HepG2 (cell line): ENCODE measurements around the gene PSMA7. TPM values are rescaled to one million over a fixed set of nuclear protein-coding genes. Genes with fewer than 3 reads are reported as not detected.

ENCODE experiments used
- BORCS8-MEF2B ChIP-seq: sonication (generic); formaldehyde crosslinking; IDR thresholded peaks from 2 replicates; pipeline ENCODE4 v1.8.0; 2022; ENCODE audit warnings: mild to moderate bottlenecking, missing genetic modification reagents
- DMAP1 ChIP-seq: IDR thresholded peaks from 2 replicates; pipeline ENCODE4 v1.6.1; 2016
- DPF2 ChIP-seq: sonication (generic); formaldehyde crosslinking; IDR thresholded peaks from 2 replicates; pipeline ENCODE4 v1.4.0; 2020; ENCODE audit warnings: mild to moderate bottlenecking, low read depth, missing genetic modification reagents, borderline replicate concordance
- FOXK2 ChIP-seq: fragments of 450-650 bp; IDR thresholded peaks from 2 replicates; pipeline ENCODE4 v1.6.1; 2016
- HMGA1 ChIP-seq: sonication (generic); formaldehyde crosslinking; conservative IDR thresholded peaks from 2 replicates; pipeline ENCODE4 v1.4.0; 2020; ENCODE audit warnings: missing genetic modification reagents
- HNF4G ChIP-seq, 2 experiments: sonication (generic) in 1 of 2; formaldehyde crosslinking in 1 of 2; IDR thresholded peaks; 2 replicates each; pipeline versions ENCODE4 v1.4.0 to v1.6.1; 2011 to 2020; ENCODE audit warnings: borderline replicate concordance in 2 of 2, low read depth in 2 of 2, mild to moderate bottlenecking in 2 of 2, low read length in 1 of 2, missing genetic modification reagents in 1 of 2, moderate library complexity in 1 of 2
- KLF15 ChIP-seq: sonication (generic); formaldehyde crosslinking; IDR thresholded peaks from 2 replicates; pipeline ENCODE4 v1.8.1; 2023; ENCODE audit warnings: borderline replicate concordance, mild to moderate bottlenecking, inconsistent platforms, missing genetic modification reagents, mixed read lengths
- MAFK ChIP-seq, 2 experiments: IDR thresholded peaks in 1 of 2; conservative IDR thresholded peaks in 1 of 2; 2 replicates each; pipeline ENCODE4 v1.6.1; 2011; ENCODE audit warnings: improper control_type of control experiment in 2 of 2, low read length in 2 of 2
- MLLT10 ChIP-seq: sonication (generic); formaldehyde crosslinking; IDR thresholded peaks from 2 replicates; pipeline ENCODE4 v1.4.0; 2020; ENCODE audit warnings: missing genetic modification reagents
- NAIF1 ChIP-seq: sonication (generic); formaldehyde crosslinking; IDR thresholded peaks from 2 replicates; pipeline ENCODE4 v1.5.0; 2020; ENCODE audit warnings: mild to moderate bottlenecking, missing genetic modification reagents, borderline replicate concordance
- PAX8 ChIP-seq: sonication (generic); formaldehyde crosslinking; IDR thresholded peaks from 2 replicates; pipeline ENCODE4 v1.8.0; 2022; ENCODE audit warnings: mild to moderate bottlenecking, missing genetic modification reagents, borderline replicate concordance
- REPIN1 ChIP-seq: sonication (generic); formaldehyde crosslinking; IDR thresholded peaks from 2 replicates; pipeline ENCODE4 v1.8.0; 2022; ENCODE audit warnings: missing genetic modification reagents, low read depth, mild to moderate bottlenecking, borderline replicate concordance
- SYNCRIP ChIP-seq: fragments of 200-400 bp; formaldehyde crosslinking; IDR thresholded peaks from 2 replicates; pipeline ENCODE4 v1.6.1; 2018; ENCODE audit warnings: mild to moderate bottlenecking, low read depth, low read length; ENCODE audit not compliant: insufficient read depth
- ZEB1 ChIP-seq: IDR thresholded peaks from 2 replicates; pipeline ENCODE4 v1.6.1; 2012; ENCODE audit warnings: mild to moderate bottlenecking, low read depth, inconsistent platforms; ENCODE audit not compliant: insufficient replicate concordance
- ZMYM4 ChIP-seq: sonication (generic); formaldehyde crosslinking; IDR thresholded peaks from 2 replicates; pipeline ENCODE4 v1.8.1; 2023; ENCODE audit warnings: mild to moderate bottlenecking, missing genetic modification reagents
- ZNF230 ChIP-seq: sonication (generic); formaldehyde crosslinking; IDR thresholded peaks from 2 replicates; pipeline ENCODE4 v1.4.0; 2020; ENCODE audit warnings: mild to moderate bottlenecking, missing genetic modification reagents
- ZNF264 ChIP-seq: sonication (generic); formaldehyde crosslinking; IDR thresholded peaks from 2 replicates; pipeline ENCODE4 v1.4.0; 2020; ENCODE audit warnings: missing genetic modification reagents
- ZNF460 ChIP-seq: sonication (generic); formaldehyde crosslinking; IDR thresholded peaks from 2 replicates; pipeline ENCODE4 v1.5.1; 2020; ENCODE audit warnings: missing genetic modification reagents, mild to moderate bottlenecking, borderline replicate concordance
- ZNF567 ChIP-seq: sonication (generic); formaldehyde crosslinking; IDR thresholded peaks from 2 replicates; pipeline ENCODE4 v1.8.1; 2023; ENCODE audit warnings: mild to moderate bottlenecking, missing genetic modification reagents, borderline replicate concordance
- ZSCAN20 ChIP-seq: sonication (generic); formaldehyde crosslinking; IDR thresholded peaks from 2 replicates; pipeline ENCODE4 v1.4.0; 2020; ENCODE audit warnings: missing genetic modification reagents, mild to moderate bottlenecking, borderline replicate concordance
- polyA plus RNA-seq, 8 experiments: library from polyadenylated mRNA; depleted of rRNA in 3 of 8; stranded (reverse) in 7 of 8; unstranded in 1 of 8; fragments of >200 nt; fragmentation: Illumina TruSeq in 4 of 8; extraction: Trizol in 4 of 8; gene quantifications; 2 replicates each; pipeline versions ENCODE4 v1.2.1 to v1.2.3, GENCODE V29; 2011 to 2016; ENCODE audit warnings: low read depth in 4 of 8, missing spikeins in 1 of 8, mixed read lengths in 1 of 8; ENCODE audit not compliant: insufficient read depth in 1 of 8
- total RNA-seq, 5 experiments: library from RNA; depleted of rRNA; stranded (reverse); fragments of >200 nt; fragmentation: Illumina TruSeq; extraction: Trizol; gene quantifications; 2 replicates each; pipeline ENCODE4 v1.2.3, GENCODE V29; 2016; ENCODE audit warnings: low read depth in 1 of 5
- TF ChIP-seq, protein P1 (sequence below): sonication (generic); formaldehyde crosslinking; IDR thresholded peaks from 2 replicates; pipeline ENCODE4 v1.8.0; 2022; ENCODE audit warnings: mild to moderate bottlenecking, missing genetic modification reagents, borderline replicate concordance
- TF ChIP-seq, protein P2 (sequence below): sonication (generic); formaldehyde crosslinking; IDR thresholded peaks from 2 replicates; pipeline ENCODE4 v1.5.0; 2020; ENCODE audit warnings: missing genetic modification reagents
- TF ChIP-seq, protein P3 (sequence below): sonication (generic); formaldehyde crosslinking; IDR thresholded peaks from 2 replicates; pipeline ENCODE4 v1.5.1; 2020; ENCODE audit warnings: missing genetic modification reagents, mild to moderate bottlenecking, borderline replicate concordance
- TF ChIP-seq, protein P4 (sequence below): sonication (generic); formaldehyde crosslinking; IDR thresholded peaks from 2 replicates; pipeline ENCODE4 v1.4.0; 2020; ENCODE audit warnings: mild to moderate bottlenecking, missing genetic modification reagents

PSMA7 gene
- total and polyA plus RNA-seq, 2 of the 13 experiments (the other 11 are each of a cell fraction or from before 2014, with no cell fraction given), result 531 to 631 TPM

DNA sequence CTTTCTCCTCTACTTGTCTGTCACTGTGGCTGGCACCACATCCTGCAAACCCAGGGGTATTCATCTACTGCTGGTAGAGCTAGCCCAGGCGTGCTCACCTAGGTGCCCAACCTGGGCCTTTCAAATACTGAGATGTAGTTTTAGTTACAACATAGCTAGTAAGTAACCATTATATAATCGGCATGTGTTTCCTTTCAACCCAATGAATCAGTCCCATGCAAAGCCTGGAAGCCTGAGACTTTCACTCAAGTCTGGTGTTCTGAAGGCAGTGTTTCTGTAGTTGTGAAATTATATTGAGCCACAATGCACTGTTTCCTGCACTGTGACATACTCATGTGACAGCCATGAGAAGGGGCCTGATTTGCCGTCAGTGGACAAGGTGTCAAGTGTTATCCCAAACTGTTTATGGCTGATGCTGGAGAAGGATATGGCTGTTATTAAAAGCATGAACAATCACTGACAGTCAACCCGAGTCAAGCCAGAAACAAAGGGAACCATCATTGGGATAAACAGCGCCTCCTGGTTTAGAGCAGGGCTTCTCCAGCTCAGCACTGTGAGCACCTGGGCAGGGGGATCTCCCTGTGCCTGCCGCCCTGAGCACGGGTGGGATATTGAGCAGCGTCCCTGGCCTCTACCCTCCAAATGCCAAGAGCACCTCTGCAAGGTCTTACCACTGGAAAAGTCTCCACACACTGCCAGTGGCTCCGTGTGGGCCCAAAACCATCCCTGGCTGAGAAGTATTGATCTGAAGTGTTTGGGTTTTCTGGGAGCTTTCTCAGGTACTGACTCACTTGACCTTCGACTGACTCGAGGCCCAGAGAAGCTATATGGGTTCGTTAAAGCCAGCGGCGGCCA is 1.6 kb downstream of the PSMA7 start (continued):
- TF ChIP-seq HNF4G (IDR thresholded peaks at IDR 0.05; ENCODE audit: borderline replicate concordance, low read depth, low read length) (no peak), HNF4G (CRISPR knock-in tag; IDR thresholded peaks at IDR 0.05; ENCODE audit: borderline replicate concordance, low read depth) (no peak), REPIN1 (CRISPR knock-in tag) (no peak; the same call in 1 of the 2 replicates), PAX8 (CRISPR knock-in tag) (no peak; the same call in 1 of the 2 replicates), ZNF264 (CRISPR knock-in tag) (no peak), DPF2 (CRISPR knock-in tag) (no peak), ZSCAN20 (CRISPR knock-in tag) (no peak), ZEB1 (no peak), HMGA1 (CRISPR knock-in tag) (no peak), MLLT10 (CRISPR knock-in tag) (no peak), BORCS8-MEF2B (CRISPR knock-in tag) (no peak; the same call in 1 of the 2 replicates), DMAP1 (CRISPR knock-in tag) (no peak; the same call in none of the 2 replicates), ZNF460 (CRISPR knock-in tag) (no peak), SYNCRIP (no peak), KLF15 (no peak), ZMYM4 (peak; percentile 35; the same call in 1 of the 2 replicates), ZNF230 (CRISPR knock-in tag) (no peak), MAFK (conservative IDR thresholded peaks at IDR 0.05 in 1 of 2, IDR thresholded peaks at IDR 0.05 in 1 of 2; ENCODE audit: low read length in 2 of 2) (no peak), FOXK2 (no peak), NAIF1 (no peak; the same call in 1 of the 2 replicates), ZNF567 (CRISPR knock-in tag) (0 out of 2 replicates have a peak, but pooled peaks have one; percentile 24)
- TF ChIP-seq, protein P1, sequence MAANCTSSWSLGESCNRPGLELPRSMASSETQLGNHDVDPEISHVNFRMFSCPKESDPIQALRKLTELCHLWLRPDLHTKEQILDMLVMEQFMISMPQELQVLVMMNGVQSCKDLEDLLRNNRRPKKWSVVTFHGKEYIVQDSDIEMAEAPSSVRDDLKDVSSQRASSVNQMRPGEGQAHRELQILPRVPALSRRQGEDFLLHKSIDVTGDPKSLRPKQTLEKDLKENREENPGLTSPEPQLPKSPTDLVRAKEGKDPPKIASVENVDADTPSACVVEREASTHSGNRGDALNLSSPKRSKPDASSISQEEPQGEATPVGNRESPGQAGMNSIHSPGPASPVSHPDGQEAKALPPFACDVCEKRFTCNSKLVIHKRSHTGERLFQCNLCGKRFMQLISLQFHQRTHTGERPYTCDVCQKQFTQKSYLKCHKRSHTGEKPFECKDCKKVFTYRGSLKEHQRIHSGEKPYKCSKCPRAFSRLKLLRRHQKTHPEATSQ, result no peak
- TF ChIP-seq, protein P2, sequence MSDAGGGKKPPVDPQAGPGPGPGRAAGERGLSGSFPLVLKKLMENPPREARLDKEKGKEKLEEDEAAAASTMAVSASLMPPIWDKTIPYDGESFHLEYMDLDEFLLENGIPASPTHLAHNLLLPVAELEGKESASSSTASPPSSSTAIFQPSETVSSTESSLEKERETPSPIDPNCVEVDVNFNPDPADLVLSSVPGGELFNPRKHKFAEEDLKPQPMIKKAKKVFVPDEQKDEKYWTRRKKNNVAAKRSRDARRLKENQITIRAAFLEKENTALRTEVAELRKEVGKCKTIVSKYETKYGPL, result no peak
- TF ChIP-seq, protein P3, sequence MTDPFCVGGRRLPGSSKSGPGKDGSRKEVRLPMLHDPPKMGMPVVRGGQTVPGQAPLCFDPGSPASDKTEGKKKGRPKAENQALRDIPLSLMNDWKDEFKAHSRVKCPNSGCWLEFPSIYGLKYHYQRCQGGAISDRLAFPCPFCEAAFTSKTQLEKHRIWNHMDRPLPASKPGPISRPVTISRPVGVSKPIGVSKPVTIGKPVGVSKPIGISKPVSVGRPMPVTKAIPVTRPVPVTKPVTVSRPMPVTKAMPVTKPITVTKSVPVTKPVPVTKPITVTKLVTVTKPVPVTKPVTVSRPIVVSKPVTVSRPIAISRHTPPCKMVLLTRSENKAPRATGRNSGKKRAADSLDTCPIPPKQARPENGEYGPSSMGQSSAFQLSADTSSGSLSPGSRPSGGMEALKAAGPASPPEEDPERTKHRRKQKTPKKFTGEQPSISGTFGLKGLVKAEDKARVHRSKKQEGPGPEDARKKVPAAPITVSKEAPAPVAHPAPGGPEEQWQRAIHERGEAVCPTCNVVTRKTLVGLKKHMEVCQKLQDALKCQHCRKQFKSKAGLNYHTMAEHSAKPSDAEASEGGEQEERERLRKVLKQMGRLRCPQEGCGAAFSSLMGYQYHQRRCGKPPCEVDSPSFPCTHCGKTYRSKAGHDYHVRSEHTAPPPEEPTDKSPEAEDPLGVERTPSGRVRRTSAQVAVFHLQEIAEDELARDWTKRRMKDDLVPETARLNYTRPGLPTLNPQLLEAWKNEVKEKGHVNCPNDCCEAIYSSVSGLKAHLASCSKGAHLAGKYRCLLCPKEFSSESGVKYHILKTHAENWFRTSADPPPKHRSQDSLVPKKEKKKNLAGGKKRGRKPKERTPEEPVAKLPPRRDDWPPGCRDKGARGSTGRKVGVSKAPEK, result no peak
- TF ChIP-seq, protein P4, sequence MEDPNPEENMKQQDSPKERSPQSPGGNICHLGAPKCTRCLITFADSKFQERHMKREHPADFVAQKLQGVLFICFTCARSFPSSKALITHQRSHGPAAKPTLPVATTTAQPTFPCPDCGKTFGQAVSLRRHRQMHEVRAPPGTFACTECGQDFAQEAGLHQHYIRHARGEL (CRISPR knock-in tag), result no peak
